Anterior cingulate cortex (tissue), 58 donors: ENCODE data around the gene PYCARD.
"Not testable (repeated sequence)": the region's sequence is repeated elsewhere in the genome, so short reads cannot be mapped to it uniquely, and the experiment has no call there.

ENCODE experiments used
- DNase-seq, 58 donors: peaks; one replicate each; lab custom pipeline; 2025; lab: John Stamatoyannopoulos, UW

PYCARD gene

DNA sequence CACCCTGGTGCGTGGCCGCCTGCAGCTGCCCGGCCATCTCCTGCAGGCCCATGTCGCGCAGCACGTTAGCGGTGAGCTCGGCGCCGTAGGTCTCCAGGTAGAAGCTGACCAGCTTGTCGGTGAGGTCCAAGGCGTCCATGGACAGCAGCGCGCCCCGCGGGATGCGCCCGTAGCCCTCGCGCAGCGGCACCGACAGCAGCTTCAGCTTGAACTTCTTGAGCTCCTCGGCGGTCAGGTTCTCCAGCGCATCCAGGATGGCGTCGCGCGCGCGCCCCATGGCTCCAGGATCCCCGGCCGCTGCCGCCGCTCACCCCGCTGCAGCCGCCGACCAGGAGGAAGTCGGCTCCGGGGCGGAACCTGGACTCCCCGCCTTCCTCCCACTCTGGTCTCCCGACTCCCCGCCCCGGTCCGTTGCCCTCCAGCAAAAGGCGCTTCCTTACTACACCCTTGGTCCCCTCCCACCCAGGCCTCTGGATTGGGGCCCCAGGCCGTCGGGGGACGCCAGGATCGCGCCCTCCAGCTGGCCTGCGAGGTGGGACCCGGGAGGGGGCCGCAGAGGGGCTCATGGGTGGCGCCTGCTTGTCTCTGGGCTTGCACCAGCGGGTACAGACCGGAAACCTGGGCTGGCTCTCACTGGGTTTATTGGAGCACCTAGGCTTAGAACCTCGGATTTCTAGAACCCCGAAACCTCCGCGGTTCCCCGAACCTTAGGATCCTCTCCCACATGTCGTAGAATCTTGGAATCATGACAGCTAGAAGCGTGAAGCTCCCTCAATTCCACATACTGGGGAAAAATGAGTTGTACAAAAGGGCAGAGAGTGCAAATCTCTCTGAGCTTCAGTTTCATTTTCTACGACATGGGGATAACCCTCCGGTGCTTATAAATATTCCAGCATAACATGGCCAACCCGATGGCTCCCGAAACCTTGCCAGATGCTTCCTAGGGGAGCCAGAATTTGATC is at the start of gene PYCARD:
TSS of gene PYCARD (minus strand) at position 347 of the 962 bp plus-strand sequence. CDS start at position 277, 70 bp downstream.
- peak in 4 of 58 donors; percentile 16 to 51 (median 46) for DNase-seq

DNA sequence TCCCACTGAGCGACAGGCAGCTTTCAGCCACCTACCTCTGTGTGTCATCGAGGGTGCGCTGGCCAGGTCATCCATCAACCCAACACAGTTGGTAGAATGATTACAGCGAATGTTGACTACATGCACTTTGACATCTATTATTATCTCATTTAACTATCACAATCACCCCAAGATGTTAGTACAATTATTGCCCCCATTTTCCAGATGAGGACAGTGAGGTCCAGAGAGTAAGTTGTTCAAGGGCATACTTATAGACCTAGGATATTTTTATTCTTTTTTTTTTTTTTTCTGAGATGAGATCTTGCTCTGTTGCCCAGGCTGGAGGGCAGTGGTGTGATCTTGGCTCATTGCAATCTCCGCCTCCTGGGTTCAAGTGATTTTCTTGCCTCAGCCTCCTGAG is 48.9 kb upstream of the PYCARD start:
- DNase-seq, result no peak

DNA sequence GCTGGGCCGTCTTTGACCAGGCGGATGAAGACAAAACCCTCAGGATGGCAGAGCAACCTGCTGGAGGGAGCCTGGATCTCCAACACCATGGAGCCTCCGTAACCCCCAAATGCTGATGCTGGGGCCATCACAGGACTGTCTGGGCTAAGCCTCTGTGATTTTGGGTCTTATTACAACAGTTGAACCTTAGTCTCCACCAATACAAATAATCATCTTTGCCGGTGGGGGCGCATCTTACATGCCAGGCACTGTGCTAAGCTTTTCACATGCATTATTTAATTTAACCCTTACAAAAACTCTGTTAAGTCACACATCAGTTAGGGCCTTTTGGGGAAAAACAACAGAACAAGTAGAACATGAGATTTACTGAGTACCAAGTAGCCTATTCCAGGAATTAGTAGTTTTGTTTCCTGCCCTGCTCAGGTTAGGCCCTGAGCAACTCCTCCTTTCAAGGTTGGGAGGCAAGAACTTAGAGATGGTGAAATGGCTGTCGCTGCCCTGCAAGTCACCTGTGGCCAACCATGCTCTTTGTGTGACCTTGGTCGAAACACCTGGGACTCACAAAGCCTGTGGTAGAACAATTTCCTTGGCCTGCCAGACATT is 48.3 kb upstream of the PYCARD start:
- DNase-seq, result no peak

DNA sequence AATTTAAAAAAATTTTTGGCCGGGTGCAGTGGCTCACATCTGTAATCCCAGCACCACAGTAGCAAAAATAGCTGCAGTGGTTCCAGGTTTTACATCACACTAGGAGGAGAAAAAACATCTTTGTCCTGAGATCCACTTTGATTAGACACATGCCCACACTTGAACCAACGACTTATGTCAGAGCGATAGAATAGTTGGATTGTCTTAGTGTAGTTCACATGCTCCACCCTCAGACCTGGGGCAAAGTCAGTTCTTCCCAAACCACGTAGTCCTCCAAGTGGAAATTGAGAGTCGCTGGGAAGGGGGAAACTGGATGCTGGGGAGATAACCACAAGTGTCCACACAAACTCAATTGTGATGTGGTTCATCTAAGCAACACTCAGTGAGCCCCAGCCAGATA is 45.8 kb upstream of the PYCARD start:
- DNase-seq, result no peak

DNA sequence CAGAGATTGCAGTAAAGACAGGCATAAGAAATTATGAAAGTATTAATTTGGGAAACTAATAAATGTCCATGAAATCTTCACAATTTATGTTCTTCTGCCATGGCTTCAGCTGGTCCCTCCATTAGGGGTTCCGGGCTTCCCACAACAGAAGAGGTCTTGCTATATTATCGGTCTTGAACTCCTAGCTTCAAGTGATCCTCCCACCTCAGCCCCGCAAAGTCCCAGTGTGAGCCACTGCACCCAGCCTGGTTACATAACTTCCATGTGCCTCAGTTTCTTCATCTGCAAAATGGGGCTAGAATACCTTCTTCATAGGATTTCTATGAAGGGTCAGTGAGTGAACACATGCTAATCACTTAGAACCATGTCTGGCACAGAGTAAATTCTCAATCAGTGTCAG is 43.7 kb upstream of the PYCARD start:
- DNase-seq, result no peak

DNA sequence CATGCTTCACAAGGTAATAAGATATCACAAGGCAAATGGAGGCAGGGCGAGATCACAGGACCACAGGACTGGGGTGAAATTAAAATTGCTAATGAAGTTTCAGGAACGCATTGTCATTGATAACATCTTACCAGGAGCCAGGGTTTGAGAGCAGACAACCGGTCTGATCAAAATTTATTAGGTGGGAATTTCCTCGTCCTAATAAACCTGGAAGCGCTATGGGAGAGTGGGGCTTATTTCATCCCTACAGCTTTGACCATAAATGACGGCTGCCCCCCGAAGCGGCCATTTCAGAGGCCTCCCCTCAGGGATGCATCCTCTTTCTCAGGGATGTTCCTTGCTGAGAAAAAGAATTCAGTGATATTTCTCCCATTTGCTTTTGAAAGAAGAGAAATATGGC is 43.0 kb upstream of the PYCARD start:
- not testable (repeated sequence) for DNase-seq

DNA sequence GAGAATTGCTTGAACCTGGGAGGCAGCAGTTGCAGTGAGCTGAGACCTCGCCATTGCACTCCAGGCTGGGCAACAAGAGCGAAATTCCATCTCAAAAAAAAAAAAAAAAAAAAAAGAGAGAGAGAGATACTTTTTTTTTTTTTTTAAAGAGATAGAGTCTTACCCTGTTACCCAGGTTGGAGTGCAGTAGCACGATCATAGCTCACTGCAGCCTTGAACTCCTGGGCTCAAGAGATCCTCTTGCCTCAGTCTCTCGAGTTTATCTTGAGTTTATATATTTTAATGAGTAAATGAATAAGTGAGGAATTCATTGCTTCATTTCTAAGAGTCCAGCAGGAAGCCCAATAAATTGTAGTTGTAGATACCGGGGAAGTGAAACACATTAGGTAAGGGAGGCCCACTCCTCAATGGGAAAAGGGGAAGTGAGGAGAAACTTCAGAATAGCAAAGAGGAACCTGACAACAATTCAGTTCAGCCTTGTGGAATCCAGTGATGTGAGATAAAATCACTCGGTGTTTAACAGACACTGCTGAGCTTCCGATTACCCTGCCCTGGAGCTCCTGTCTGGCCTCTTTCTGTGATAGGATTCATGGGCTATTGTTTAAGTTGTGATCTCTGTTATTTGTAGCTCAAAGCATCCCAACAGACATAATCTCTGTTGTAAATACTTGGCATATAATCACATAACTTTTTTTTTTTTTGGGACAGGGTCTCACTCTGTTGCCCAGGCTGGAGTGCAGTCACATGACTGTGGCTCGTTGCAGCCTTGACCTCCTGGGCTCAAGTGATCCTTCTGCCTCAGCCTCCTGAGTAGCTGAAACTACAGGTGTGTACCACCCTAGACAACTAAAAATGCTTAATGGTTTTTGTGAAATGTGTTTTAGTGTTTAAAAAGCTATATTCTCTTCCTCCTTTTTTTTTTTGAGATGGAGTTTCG is 41.4 kb upstream of the PYCARD start:
- DNase-seq, result peak in 1 of 58 donors; percentile 33

DNA sequence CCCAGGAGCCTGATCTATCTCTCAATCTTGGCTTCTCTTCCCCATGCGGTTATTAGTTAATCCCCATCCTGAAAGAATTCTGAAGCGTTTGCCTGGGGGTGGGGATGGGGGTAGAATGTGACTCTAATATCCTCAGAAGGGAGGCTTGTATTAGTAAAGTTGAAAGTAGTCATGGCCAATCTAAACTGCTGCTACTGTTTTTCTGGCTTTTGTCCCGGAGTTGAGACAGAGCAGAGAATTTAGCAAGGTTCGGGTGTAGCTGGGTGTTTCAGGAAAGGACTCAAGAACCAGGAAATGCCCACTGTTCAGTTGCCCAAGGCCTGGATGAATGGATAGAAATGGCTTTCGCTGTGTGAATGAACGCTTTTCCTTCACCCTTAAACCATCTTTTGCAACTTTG is 39.6 kb upstream of the PYCARD start:
- no peak for DNase-seq

DNA sequence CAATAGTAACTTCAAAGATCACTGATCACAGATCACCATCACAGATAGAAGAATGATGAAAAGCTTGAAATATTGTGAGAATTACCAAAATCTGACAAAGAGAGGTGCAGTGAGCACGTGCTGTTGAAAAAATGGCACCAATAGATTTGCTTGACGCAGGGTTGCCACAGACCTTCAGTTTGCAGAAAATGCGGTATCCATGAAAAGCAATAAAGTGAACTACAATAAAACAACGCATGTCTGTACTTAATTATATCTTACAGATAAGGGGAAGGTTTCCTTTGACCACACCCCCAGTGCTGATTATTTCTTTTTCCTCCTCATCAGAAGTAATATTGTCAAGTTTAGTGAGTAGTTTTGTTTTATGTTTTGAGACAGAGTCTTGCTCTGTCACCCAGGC is 35.5 kb upstream of the PYCARD start:
- DNase-seq, result no peak

DNA sequence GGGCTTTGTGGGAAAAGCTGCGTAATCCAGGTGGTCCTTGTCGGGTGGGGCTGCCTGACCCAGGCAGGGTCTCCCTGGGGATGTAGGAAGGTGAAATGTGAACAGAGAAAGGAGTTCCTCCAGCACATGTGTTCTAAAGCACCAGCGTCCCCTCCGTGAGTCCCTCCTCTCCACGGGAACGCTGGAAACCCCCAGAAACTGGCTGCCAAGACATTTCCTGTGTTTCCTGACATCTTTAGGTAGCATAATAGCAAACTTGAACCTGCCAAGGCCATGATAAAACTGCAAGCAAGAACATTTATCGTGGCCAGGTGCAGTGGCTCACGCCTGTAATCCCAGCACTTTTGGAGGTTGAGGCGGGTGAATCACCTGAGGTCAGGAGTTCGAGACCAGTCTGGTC is 26.9 kb upstream of the PYCARD start:
- DNase-seq, result no peak

DNA sequence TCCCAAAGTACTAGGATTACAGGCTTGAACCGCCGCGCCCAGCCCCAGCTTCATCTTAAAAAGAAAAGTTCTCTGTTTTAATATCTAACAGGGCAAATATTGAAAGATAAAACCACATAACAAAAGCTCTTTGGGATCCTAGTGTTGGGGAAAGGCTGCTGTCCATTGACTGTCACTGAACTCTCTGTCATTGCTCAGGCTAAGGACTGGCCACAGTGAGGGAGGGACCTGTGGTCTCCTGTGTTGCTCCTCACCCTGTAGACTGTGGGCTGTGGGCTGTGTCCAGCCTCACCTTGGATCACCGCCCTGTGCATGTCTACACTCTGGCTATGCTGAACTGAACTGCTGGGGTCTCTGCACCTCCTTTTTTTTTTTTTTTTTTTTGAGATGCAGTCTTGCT is 25.6 kb upstream of the PYCARD start:
- DNase-seq, result no peak

DNA sequence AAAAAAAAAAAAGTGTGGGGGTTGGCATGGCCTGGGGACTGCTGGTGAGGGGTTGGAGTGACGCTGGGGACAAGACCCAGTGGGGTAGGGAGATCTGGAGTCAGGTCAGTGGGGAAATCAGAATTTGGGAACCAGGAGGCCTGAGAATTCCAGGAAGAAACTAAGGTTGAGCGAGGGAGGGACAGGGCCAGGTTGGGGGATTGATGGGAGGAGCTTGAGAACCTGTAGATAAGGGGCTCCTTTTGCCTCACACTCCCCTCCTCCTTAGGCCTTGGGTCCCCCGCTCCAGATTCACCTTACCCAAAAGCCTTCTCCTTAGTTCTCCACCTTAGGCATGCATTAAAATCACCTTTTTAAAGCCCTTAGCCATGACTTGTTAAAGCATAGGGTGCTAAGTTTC is 22.6 kb upstream of the PYCARD start:
- no peak for DNase-seq

DNA sequence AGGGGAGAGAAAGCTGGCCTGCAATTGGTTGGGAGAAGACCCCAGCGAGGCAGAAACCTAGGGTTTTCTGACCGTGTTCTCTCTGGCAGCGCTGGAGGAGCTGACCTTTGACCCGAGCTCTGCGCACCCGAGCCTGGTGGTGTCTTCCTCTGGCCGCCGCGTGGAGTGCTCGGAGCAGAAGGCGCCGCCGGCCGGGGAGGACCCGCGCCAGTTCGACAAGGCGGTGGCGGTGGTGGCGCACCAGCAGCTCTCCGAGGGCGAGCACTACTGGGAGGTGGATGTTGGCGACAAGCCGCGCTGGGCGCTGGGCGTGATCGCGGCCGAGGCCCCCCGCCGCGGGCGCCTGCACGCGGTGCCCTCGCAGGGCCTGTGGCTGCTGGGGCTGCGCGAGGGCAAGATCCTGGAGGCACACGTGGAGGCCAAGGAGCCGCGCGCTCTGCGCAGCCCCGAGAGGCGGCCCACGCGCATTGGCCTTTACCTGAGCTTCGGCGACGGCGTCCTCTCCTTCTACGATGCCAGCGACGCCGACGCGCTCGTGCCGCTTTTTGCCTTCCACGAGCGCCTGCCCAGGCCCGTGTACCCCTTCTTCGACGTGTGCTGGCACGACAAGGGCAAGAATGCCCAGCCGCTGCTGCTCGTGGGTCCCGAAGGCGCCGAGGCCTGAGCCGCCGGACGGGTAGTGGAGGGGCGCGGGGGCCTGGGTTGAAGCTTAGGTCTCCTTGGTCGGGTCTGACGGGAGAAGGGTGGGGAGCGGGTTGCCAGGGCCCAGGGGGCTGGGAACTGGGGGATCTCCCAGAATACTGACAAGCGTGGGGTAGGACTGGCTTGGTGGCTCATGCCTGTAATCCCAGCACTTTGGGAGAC is 21.8 kb upstream of the PYCARD start:
- DNase-seq, result no peak

DNA sequence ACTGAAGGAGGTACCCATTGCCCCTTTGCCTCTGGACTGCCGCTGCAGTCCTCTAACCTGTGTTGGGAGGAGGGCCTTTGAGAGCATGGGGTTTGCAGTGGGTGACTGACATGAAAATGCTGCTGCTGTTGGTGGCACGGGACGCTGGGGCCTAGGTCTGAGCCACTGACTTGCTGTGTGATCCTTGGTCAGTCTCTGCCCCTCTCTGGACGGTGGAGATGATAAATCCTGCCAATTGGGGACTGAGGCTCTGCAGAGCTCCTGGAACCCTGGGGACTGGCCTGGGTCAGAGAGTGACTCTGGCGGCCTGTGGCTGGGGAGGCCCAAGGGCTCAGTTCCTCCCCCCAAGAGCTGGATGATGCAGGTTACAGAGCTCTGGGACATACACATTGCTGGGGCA is 20.5 kb upstream of the PYCARD start:
- no peak for DNase-seq

DNA sequence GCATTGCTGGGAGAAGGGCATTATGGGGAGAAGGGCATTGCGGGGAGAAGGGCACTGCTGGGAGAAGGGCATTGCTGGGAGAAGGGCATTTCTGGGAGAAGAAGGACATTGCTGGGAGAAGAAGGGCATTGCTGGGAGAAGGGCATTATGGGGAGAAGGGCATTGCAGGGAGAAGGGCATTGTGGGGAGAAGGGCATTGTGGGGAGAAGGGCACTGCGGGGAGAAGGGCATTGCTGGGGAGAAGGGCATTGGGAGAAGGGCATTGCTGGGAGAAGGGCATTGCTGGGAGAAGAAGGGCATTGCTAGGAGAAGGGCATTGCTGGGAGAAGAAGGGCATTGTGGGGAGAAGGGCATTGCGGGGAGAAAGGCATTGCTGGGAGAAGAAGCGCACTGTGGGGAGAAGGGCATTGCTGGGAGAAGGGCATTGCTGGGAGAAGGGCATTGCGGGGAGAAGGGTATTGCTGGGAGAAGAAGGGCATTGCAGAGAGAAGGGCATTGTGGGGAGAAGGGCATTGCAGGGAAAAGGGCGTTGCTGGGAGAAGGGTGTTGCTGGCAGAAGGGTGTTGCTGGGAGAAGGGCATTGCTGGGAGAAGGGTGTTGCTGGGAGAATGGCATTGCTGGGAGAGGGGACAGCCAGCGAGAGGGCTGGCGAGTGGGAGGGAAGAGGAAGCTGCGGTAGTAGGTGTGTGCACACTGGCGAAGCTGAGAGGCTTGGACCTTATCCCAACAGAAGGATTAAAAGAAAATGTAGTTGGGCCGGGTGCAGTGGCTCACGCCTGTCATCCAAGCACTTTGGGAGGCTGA is 19.0 kb upstream of the PYCARD start:
- DNase-seq, result no peak

DNA sequence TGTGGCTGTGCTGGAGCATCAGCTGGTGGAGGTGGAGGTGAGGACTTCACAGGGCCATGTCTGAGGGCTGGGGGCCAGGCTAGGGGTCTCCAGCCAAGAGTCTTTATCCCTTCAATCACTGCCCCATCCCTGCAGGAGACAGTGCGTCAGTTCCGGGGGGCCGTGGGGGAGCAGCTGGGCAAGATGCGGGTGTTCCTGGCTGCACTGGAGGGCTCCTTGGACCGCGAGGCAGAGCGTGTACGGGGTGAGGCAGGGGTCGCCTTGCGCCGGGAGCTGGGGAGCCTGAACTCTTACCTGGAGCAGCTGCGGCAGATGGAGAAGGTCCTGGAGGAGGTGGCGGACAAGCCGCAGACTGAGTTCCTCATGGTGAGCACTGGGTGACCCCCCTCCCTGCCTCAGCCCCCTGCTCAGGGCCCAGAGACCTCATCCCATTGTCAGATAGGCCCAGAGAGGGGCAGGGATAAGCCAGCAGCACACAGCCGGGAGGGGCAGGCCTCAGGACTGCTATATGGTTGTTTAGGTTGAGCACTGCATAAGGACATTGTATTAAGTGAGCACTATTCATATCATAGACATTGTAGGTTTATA is 16.7 kb upstream of the PYCARD start:
- DNase-seq, result no peak

DNA sequence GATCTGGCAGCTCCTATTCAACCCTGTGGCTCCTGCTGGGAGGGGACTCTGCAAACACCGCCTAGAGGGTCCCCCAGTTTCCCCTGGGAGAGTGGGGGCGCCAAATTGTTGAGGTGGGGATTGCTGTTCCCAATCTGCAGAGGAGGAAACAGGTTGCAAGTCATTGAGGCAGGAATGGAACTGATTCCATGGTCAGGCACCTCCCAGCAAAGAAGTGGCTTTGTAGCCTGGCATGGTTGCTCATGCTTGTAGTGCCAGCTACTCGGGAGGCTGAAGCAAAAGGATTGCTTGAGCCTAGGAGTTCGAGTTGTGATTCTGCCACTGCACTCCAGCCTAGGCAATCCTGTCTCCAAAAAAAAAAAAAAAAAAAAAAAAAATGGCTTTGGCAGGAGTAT is 14.6 kb upstream of the PYCARD start:
- no peak for DNase-seq

DNA sequence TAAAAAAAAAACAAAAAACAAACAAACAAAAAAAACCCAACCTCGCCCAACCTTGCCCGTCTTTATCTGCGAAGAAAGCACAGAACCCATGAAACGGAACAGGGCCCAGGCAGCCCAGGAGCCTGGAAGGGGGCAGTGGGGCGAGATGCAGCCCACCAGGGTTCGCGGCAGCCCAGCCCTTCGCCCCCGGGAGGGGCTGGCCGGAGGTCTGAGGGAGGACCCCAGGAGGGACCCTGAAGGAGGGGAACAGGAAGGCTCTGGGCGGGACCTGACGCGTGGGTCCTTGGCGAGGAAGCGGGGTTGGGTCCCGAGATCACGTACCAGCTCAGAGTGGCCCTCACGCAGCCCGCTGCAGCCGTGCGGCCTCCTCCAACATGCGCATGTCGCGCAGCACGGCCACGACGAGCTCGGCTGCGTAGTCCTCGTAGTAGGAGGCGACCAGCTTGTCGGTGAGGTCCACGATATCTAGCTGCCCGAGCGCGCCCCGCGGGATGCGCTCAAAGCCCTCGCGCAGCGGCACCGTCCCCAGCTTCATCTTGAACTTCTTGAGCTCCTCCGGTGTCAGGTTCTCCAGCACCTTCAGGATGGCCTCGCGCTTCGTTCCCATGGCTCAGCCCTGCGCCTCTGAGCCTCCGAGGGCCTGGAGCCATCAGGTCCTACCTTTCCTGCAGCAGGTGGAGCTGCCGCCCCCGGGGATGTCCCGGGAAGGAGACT is 14.0 kb upstream of the PYCARD start, which contains the start of gene PYDC1:
TSS of gene PYDC1 (minus strand) at position 714 of the 714 bp plus-strand sequence. CDS start at position 607, 107 bp downstream.
- peak in 3 of 58 donors; percentile 4 to 45 (median 6) for DNase-seq
